A549 (cell line): ENCODE results near the gene GLOD4.

Experiments used
- BHLHE40 ChIP-seq: IDR thresholded peaks from 2 replicates; pipeline ENCODE4 v1.6.1; 2012; ENCODE audit warnings: low read depth, low read length, inconsistent platforms
- EP300 ChIP-seq, 2 experiments: fragments of >200 bp; sonication (Bioruptor Twin); formaldehyde crosslinking; IDR thresholded peaks; 2 replicates in 1 of 2; 3 replicates in 1 of 2; pipeline ENCODE4 v1.6.1; 2016 to 2017
- ESRRA ChIP-seq: fragments of 150-350 bp; IDR thresholded peaks from 2 replicates; pipeline ENCODE4 v1.6.1; 2014; ENCODE audit warnings: mild to moderate bottlenecking, low read length, borderline replicate concordance
- HDAC2 ChIP-seq: fragments of 200-600 bp; sonication (generic); IDR thresholded peaks from 2 replicates; pipeline ENCODE4 v1.6.1; 2016
- JUN ChIP-seq, 2 experiments: fragments of >200 bp; sonication (Bioruptor Twin); formaldehyde crosslinking; IDR thresholded peaks; 2 replicates in 1 of 2; 3 replicates in 1 of 2; pipeline ENCODE4 v1.6.1; 2016 to 2017
- POLR2A ChIP-seq: IDR thresholded peaks from 2 replicates; pipeline ENCODE4 v1.6.1; 2012; ENCODE audit warnings: mild to moderate bottlenecking, low read length
- TFCP2L1 ChIP-seq: fragments of 250-450 bp; sonication (Bioruptor Pico); IDR thresholded peaks from 2 replicates; pipeline ENCODE4 v1.5.0; 2021; ENCODE audit warnings: mild to moderate bottlenecking
- TF ChIP-seq, protein P1 (sequence below): fragments of >200 bp; sonication (Bioruptor Twin); formaldehyde crosslinking; IDR thresholded peaks from 3 replicates; pipeline ENCODE4 v1.5.1; 2016
- TF ChIP-seq, protein P2 (sequence below): fragments of 450-650 bp; IDR thresholded peaks from 2 replicates; pipeline ENCODE4 v1.6.1; 2014; ENCODE audit warnings: antibody characterized with exemption
- TF ChIP-seq, protein P3 (sequence below): fragments of 200-600 bp; sonication (generic); IDR thresholded peaks from 2 replicates; pipeline ENCODE4 v1.6.1; 2016; ENCODE audit warnings: antibody characterized with exemption, mild to moderate bottlenecking, moderate library complexity

DNA sequence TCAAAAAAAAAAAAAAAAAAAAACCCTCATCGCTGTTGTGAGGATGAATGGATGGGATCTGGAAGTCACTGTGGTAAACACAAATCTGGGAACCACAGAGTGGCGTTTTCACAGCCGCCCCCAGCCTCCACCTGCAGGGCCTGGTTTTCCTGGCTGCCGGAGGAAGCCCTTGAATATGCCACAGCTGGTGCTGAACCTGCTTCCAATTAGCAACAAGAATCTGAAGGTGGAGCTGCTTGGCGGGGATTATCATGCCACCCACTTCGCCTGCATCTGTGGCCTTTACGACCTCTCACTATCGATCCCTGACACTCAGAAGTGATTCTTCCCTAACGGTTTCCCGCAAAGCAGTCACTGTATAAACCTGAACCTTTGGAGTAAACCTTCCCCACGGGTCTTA is 16.2 kb upstream of the GLOD4 start:
- no peak for TF ChIP-seq HDAC2
- TF ChIP-seq, protein P1, sequence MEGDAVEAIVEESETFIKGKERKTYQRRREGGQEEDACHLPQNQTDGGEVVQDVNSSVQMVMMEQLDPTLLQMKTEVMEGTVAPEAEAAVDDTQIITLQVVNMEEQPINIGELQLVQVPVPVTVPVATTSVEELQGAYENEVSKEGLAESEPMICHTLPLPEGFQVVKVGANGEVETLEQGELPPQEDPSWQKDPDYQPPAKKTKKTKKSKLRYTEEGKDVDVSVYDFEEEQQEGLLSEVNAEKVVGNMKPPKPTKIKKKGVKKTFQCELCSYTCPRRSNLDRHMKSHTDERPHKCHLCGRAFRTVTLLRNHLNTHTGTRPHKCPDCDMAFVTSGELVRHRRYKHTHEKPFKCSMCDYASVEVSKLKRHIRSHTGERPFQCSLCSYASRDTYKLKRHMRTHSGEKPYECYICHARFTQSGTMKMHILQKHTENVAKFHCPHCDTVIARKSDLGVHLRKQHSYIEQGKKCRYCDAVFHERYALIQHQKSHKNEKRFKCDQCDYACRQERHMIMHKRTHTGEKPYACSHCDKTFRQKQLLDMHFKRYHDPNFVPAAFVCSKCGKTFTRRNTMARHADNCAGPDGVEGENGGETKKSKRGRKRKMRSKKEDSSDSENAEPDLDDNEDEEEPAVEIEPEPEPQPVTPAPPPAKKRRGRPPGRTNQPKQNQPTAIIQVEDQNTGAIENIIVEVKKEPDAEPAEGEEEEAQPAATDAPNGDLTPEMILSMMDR, result no peak
- no peak for TF ChIP-seq POLR2A
- TF ChIP-seq BHLHE40, result no peak
- TF ChIP-seq, protein P2, sequence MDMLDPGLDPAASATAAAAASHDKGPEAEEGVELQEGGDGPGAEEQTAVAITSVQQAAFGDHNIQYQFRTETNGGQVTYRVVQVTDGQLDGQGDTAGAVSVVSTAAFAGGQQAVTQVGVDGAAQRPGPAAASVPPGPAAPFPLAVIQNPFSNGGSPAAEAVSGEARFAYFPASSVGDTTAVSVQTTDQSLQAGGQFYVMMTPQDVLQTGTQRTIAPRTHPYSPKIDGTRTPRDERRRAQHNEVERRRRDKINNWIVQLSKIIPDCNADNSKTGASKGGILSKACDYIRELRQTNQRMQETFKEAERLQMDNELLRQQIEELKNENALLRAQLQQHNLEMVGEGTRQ, result no peak
- no peak for TF ChIP-seq EP300 (IDR thresholded peaks at IDR 0.05)
- TF ChIP-seq, protein P3, sequence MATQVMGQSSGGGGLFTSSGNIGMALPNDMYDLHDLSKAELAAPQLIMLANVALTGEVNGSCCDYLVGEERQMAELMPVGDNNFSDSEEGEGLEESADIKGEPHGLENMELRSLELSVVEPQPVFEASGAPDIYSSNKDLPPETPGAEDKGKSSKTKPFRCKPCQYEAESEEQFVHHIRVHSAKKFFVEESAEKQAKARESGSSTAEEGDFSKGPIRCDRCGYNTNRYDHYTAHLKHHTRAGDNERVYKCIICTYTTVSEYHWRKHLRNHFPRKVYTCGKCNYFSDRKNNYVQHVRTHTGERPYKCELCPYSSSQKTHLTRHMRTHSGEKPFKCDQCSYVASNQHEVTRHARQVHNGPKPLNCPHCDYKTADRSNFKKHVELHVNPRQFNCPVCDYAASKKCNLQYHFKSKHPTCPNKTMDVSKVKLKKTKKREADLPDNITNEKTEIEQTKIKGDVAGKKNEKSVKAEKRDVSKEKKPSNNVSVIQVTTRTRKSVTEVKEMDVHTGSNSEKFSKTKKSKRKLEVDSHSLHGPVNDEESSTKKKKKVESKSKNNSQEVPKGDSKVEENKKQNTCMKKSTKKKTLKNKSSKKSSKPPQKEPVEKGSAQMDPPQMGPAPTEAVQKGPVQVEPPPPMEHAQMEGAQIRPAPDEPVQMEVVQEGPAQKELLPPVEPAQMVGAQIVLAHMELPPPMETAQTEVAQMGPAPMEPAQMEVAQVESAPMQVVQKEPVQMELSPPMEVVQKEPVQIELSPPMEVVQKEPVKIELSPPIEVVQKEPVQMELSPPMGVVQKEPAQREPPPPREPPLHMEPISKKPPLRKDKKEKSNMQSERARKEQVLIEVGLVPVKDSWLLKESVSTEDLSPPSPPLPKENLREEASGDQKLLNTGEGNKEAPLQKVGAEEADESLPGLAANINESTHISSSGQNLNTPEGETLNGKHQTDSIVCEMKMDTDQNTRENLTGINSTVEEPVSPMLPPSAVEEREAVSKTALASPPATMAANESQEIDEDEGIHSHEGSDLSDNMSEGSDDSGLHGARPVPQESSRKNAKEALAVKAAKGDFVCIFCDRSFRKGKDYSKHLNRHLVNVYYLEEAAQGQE, result no peak
- TF ChIP-seq ESRRA, result no peak
- TF ChIP-seq JUN (IDR thresholded peaks at IDR 0.05), result no peak
- no peak for TF ChIP-seq TFCP2L1 (CRISPR knock-in tag)
